ENCODE measurements around the gene ZNF497.

DNA sequence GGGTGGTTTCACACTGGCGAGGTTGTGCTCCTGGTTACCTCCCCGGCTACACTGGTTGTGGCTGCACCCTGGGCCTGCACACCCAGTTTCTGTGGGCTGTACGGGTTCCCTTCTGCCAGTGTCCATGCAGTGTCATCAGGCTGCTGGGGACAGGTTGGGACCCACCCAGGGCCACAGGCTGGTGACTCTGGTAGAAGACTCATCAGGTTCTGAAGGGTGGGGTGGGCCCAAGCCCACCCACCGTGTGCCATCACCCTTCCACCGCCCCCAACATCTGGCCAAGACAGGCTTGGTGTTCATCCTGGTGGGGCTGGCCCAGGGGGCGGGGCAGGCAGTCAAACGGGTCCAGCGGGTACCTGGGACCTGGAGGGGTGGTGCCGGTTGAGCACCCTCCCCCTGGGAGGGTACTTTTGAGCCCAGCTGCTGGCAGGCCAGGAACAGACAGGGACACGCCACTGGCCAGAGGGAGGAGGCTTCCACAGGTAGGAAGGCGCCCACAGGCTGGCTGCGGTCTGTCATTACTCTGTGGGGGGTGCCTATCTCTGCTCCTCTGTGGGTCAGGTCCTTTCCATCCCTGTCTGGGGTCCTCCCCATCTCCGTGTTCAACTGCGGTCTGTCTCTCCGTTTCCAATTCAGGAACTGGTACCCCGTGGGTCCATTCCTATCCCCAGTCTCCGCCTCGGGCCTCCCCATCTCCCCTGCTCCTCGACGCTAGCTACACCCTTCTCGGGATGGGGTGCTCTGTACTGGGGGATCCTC is 32.8 kb upstream of the ZNF497 start, which contains the start of gene RNF225:
- TF ChIP-seq, protein P1, sequence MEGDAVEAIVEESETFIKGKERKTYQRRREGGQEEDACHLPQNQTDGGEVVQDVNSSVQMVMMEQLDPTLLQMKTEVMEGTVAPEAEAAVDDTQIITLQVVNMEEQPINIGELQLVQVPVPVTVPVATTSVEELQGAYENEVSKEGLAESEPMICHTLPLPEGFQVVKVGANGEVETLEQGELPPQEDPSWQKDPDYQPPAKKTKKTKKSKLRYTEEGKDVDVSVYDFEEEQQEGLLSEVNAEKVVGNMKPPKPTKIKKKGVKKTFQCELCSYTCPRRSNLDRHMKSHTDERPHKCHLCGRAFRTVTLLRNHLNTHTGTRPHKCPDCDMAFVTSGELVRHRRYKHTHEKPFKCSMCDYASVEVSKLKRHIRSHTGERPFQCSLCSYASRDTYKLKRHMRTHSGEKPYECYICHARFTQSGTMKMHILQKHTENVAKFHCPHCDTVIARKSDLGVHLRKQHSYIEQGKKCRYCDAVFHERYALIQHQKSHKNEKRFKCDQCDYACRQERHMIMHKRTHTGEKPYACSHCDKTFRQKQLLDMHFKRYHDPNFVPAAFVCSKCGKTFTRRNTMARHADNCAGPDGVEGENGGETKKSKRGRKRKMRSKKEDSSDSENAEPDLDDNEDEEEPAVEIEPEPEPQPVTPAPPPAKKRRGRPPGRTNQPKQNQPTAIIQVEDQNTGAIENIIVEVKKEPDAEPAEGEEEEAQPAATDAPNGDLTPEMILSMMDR (IDR thresholded peaks at IDR 0.05) = no peak
- TF ChIP-seq POLR2A (IDR thresholded peaks at IDR 0.05) = no peak
